Measurements from ENCODE around the gene RFX7.
"Not testable (repeated sequence)": the region's sequence is repeated elsewhere in the genome, so short reads cannot be mapped to it uniquely, and the experiment has no call there.

RFX7 gene

GRCh38 chr15:56208185-56208584, 35.5 kb downstream of the RFX7 start:
- Histone ChIP-seq H3K36me3 (ENCODE audit: control insufficient read depth in 5 of 5, insufficient read depth in 5 of 5, low read length in 5 of 5) (peaks cover 0 to 3% (median 0%) of the 10 kb centered on the region in 5 donors), H3K9ac (ENCODE audit: low read length in 5 of 5) (no peak overlapping the region), H3K4me3 (ENCODE audit: low read depth in 1 of 5, low read length in 5 of 5) (no peak overlapping the region), H3K9me3 (ENCODE audit: control insufficient read depth in 5 of 5, low read length in 5 of 5) (peaks cover 0 to 3% (median 0%) of the 10 kb centered on the region in 5 donors), H3K4me1 (ENCODE audit: control insufficient read depth in 5 of 5, insufficient read depth in 5 of 5, low read length in 5 of 5) (peaks cover 0 to 12% (median 8%) of the 10 kb centered on the region in 5 donors), H3K27ac (ENCODE audit: low read depth, low read length) (no peak overlapping the region), H3K27me3 (ENCODE audit: control insufficient read depth in 5 of 5, insufficient read depth in 4 of 5, low read length in 5 of 5) (no peaks in the 10 kb centered on the region)

GRCh38 chr15:56207711-56208110, 36.0 kb downstream of the RFX7 start:
- Histone ChIP-seq H3K4me3 (ENCODE audit: low read depth in 1 of 5, low read length in 5 of 5) (no peak overlapping the region), H3K27me3 (ENCODE audit: control insufficient read depth in 5 of 5, insufficient read depth in 4 of 5, low read length in 5 of 5) (no peaks in the 10 kb centered on the region), H3K27ac (ENCODE audit: low read depth, low read length) (no peak overlapping the region), H3K9me3 (ENCODE audit: control insufficient read depth in 5 of 5, low read length in 5 of 5) (peaks cover 0 to 3% (median 0%) of the 10 kb centered on the region in 5 donors), H3K4me1 (ENCODE audit: control insufficient read depth in 5 of 5, insufficient read depth in 5 of 5, low read length in 5 of 5) (peaks cover 0 to 12% (median 8%) of the 10 kb centered on the region in 5 donors), H3K9ac (ENCODE audit: low read length in 5 of 5) (no peak overlapping the region), H3K36me3 (ENCODE audit: control insufficient read depth in 5 of 5, insufficient read depth in 5 of 5, low read length in 5 of 5) (peaks cover 0 to 3% (median 0%) of the 10 kb centered on the region in 5 donors)

- Histone ChIP-seq H3K27ac (ENCODE audit: low read depth, low read length) (no peak overlapping the region), H3K9me3 (ENCODE audit: control insufficient read depth in 5 of 5, low read length in 5 of 5) (peaks cover 0 to 3% (median 0%) of the 10 kb centered on the region in 5 donors), H3K36me3 (ENCODE audit: control insufficient read depth in 5 of 5, insufficient read depth in 5 of 5, low read length in 5 of 5) (peaks cover 0 to 3% (median 0%) of the 10 kb centered on the region in 5 donors)
These were observed 36.6 kb downstream of the RFX7 start for GRCh38 chr15:56207092-56207491.

GRCh38 chr15:56205061-56205876, 38.4 kb downstream of the RFX7 start:
- Histone ChIP-seq H3K27me3 (ENCODE audit: control insufficient read depth in 5 of 5, insufficient read depth in 4 of 5, low read length in 5 of 5) (no peaks in the 10 kb centered on the region), H3K27ac (ENCODE audit: low read depth, low read length) (no peak overlapping the region), H3K9ac (ENCODE audit: low read length in 5 of 5) (no peak overlapping the region), H3K9me3 (ENCODE audit: control insufficient read depth in 5 of 5, low read length in 5 of 5) (no peaks in the 10 kb centered on the region), H3K4me1 (ENCODE audit: control insufficient read depth in 5 of 5, insufficient read depth in 5 of 5, low read length in 5 of 5) (peaks cover 0 to 12% (median 8%) of the 10 kb centered on the region in 5 donors), H3K36me3 (ENCODE audit: control insufficient read depth in 5 of 5, insufficient read depth in 5 of 5, low read length in 5 of 5) (peaks cover 0 to 3% (median 0%) of the 10 kb centered on the region in 5 donors), H3K4me3 (ENCODE audit: low read depth in 1 of 5, low read length in 5 of 5) (no peak overlapping the region)

More at GRCh38 chr15:56207092-56207491, 36.6 kb downstream of the RFX7 start:
- Histone ChIP-seq H3K9ac (ENCODE audit: low read length in 5 of 5) (no peak overlapping the region), H3K4me3 (ENCODE audit: low read depth in 1 of 5, low read length in 5 of 5) (no peak overlapping the region), H3K4me1 (ENCODE audit: control insufficient read depth in 5 of 5, insufficient read depth in 5 of 5, low read length in 5 of 5) (peaks cover 0 to 12% (median 8%) of the 10 kb centered on the region in 5 donors), H3K27me3 (ENCODE audit: control insufficient read depth in 5 of 5, insufficient read depth in 4 of 5, low read length in 5 of 5) (no peaks in the 10 kb centered on the region)

- H3K27me3 ChIP-seq (ENCODE audit: control insufficient read depth in 5 of 5, insufficient read depth in 4 of 5, low read length in 5 of 5); H3K4me3 ChIP-seq (ENCODE audit: low read depth in 1 of 5, low read length in 5 of 5); H3K9ac ChIP-seq (ENCODE audit: low read length in 5 of 5); H3K36me3 ChIP-seq (ENCODE audit: control insufficient read depth in 5 of 5, insufficient read depth in 5 of 5, low read length in 5 of 5); H3K9me3 ChIP-seq (ENCODE audit: control insufficient read depth in 5 of 5, low read length in 5 of 5); H3K27ac ChIP-seq (ENCODE audit: low read depth, low read length): not testable (repeated sequence)
- peaks cover 0 to 12% (median 8%) of the 10 kb centered on the region in 5 donors for H3K4me1 ChIP-seq (ENCODE audit: control insufficient read depth in 5 of 5, insufficient read depth in 5 of 5, low read length in 5 of 5)
These were observed 40.3 kb downstream of the RFX7 start for GRCh38 chr15:56203312-56203922.

- H3K27me3 ChIP-seq (ENCODE audit: control insufficient read depth in 5 of 5, insufficient read depth in 4 of 5, low read length in 5 of 5) = no peaks in the 10 kb centered on the region
- peaks cover 0 to 8% (median 5%) of the 10 kb centered on the region in 5 donors for H3K4me1 ChIP-seq (ENCODE audit: control insufficient read depth in 5 of 5, insufficient read depth in 5 of 5, low read length in 5 of 5)
- no peaks in the 10 kb centered on the region for H3K9me3 ChIP-seq (ENCODE audit: control insufficient read depth in 5 of 5, low read length in 5 of 5)
- no peak overlapping the region for H3K27ac ChIP-seq (ENCODE audit: low read depth, low read length)
- H3K4me3 ChIP-seq (ENCODE audit: low read depth in 1 of 5, low read length in 5 of 5) = no peak overlapping the region
- no peak overlapping the region for H3K9ac ChIP-seq (ENCODE audit: low read length in 5 of 5)
- no peaks in the 10 kb centered on the region for H3K36me3 ChIP-seq (ENCODE audit: control insufficient read depth in 5 of 5, insufficient read depth in 5 of 5, low read length in 5 of 5)
These were observed 41.0 kb downstream of the RFX7 start for GRCh38 chr15:56202701-56203100.

GRCh38 chr15:56199038-56199437, 44.6 kb downstream of the RFX7 start:
- no peaks in the 10 kb centered on the region for H3K9me3 ChIP-seq (ENCODE audit: control insufficient read depth in 5 of 5, low read length in 5 of 5)

GRCh38 chr15:56194035-56194434, 49.6 kb downstream of the RFX7 start:
- no peak overlapping the region for H3K27ac ChIP-seq (ENCODE audit: low read depth, low read length)

More at GRCh38 chr15:56199038-56199437, 44.6 kb downstream of the RFX7 start:
- Histone ChIP-seq H3K4me1 (ENCODE audit: control insufficient read depth in 5 of 5, insufficient read depth in 5 of 5, low read length in 5 of 5) (no peaks in the 10 kb centered on the region), H3K36me3 (ENCODE audit: control insufficient read depth in 5 of 5, insufficient read depth in 5 of 5, low read length in 5 of 5) (no peaks in the 10 kb centered on the region), H3K4me3 (ENCODE audit: low read depth in 1 of 5, low read length in 5 of 5) (no peak overlapping the region), H3K27ac (ENCODE audit: low read depth, low read length) (no peak overlapping the region), H3K9ac (ENCODE audit: low read length in 5 of 5) (no peak overlapping the region), H3K27me3 (ENCODE audit: control insufficient read depth in 5 of 5, insufficient read depth in 4 of 5, low read length in 5 of 5) (no peaks in the 10 kb centered on the region)

GRCh38 chr15:56192659-56193442, 50.8 kb downstream of the RFX7 start:
- Histone ChIP-seq H3K9me3 (ENCODE audit: control insufficient read depth in 5 of 5, low read length in 5 of 5) (no peaks in the 10 kb centered on the region), H3K4me1 (ENCODE audit: control insufficient read depth in 5 of 5, insufficient read depth in 5 of 5, low read length in 5 of 5) (peaks cover 0 to under 1% (median 0%) of the 10 kb centered on the region in 5 donors), H3K9ac (ENCODE audit: low read length in 5 of 5) (no peak overlapping the region), H3K27ac (ENCODE audit: low read depth, low read length) (no peak overlapping the region), H3K36me3 (ENCODE audit: control insufficient read depth in 5 of 5, insufficient read depth in 5 of 5, low read length in 5 of 5) (no peaks in the 10 kb centered on the region), H3K4me3 (ENCODE audit: low read depth in 1 of 5, low read length in 5 of 5) (no peak overlapping the region), H3K27me3 (ENCODE audit: control insufficient read depth in 5 of 5, insufficient read depth in 4 of 5, low read length in 5 of 5) (no peaks in the 10 kb centered on the region)

More at GRCh38 chr15:56194035-56194434, 49.6 kb downstream of the RFX7 start:
- Histone ChIP-seq H3K27me3 (ENCODE audit: control insufficient read depth in 5 of 5, insufficient read depth in 4 of 5, low read length in 5 of 5) (no peaks in the 10 kb centered on the region), H3K4me1 (ENCODE audit: control insufficient read depth in 5 of 5, insufficient read depth in 5 of 5, low read length in 5 of 5) (no peaks in the 10 kb centered on the region), H3K9me3 (ENCODE audit: control insufficient read depth in 5 of 5, low read length in 5 of 5) (no peaks in the 10 kb centered on the region), H3K9ac (ENCODE audit: low read length in 5 of 5) (no peak overlapping the region), H3K36me3 (ENCODE audit: control insufficient read depth in 5 of 5, insufficient read depth in 5 of 5, low read length in 5 of 5) (no peaks in the 10 kb centered on the region), H3K4me3 (ENCODE audit: low read depth in 1 of 5, low read length in 5 of 5) (no peak overlapping the region)
